ENCODE data around the gene ERRFI1.
A peak's percentile ranks its signal among the peaks of the same experiment; 100 is the strongest.

Gene ERRFI1

DNA sequence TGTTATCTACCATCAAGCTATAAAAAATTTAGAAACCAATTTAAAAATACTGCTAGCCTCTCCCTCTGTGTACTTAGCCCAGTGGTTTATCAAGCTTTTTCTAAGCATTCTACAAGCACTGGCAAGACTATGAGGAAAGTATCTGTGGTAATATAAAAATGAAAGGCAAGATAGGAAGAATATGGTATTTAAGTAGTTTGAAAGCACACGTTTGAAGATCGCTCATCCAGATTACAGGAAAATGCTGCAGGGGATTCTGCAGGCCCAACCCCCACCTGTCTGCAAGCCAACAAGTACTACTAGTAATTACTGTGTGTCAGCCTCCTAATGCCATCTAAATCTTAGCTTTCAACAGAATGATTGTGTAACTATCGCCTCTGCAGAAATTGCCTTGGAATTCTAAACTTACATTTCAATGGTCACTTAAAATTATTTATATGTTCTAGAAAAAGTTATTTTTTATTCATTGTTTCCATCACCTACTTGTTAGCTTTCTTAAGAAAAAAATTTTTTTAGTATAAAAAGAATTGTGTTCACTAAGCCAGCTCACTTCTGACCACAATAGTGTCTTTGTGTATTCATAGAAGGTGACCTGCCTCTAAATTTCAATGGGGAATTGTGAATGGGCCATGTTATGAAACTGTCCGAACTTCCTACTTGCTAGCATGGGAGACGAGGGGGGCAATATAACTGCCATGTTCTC lies 8.5 kb downstream of the ERRFI1 start:
- DNase-seq, result no peak

GRCh38 chr1:8016895-8017241 lies 9.2 kb downstream of the ERRFI1 start:
- DNase-seq, result no peak

GRCh38 chr1:8016210-8016894 lies 9.8 kb downstream of the ERRFI1 start:
- no peak for DNase-seq

DNA sequence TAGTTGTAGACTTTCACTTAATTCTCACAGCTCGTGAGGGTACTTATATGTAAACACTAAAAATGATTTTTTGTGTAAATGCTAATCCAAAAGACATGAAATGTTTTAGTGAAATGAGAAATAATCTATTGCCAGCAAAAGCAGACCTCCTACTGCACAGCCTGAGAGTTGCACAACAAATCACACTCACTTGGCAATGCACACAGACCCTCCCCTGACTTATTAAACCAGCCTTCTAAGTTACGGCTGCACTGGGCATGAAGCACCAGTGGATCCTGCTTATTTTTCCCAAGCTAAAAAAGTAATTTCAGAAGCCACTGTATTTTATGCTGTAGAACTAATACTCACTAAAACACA lies 10.3 kb downstream of the ERRFI1 start:
- DNase-seq, result no peak

GRCh38 chr1:8015036-8015808 lies 10.9 kb downstream of the ERRFI1 start:
- DNase-seq, result peak; percentile 68

- no peak for DNase-seq
Observed at GRCh38 chr1:8014381-8014988, 11.6 kb downstream of the ERRFI1 start.

DNA sequence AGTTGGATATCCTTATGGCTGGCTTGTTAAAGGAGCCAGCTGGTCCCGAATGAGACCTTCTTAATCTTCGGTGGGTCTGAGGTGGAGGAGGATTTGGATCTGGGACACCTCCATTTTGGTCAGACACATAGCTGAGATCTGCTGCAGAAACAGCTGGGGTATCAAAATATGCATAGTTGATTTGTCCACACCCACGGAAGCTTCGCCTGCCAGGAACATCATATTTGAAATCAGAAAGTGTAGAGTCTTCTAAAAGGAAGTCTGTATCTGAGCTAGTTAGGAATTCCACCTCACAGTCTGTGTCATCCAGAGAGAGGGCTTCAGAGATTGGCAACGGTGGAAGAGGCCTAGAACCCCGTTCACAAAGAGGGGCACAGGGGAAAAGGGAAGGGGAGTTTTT lies 12.3 kb downstream of the ERRFI1 start:
- DNase-seq, result no peak

DNA sequence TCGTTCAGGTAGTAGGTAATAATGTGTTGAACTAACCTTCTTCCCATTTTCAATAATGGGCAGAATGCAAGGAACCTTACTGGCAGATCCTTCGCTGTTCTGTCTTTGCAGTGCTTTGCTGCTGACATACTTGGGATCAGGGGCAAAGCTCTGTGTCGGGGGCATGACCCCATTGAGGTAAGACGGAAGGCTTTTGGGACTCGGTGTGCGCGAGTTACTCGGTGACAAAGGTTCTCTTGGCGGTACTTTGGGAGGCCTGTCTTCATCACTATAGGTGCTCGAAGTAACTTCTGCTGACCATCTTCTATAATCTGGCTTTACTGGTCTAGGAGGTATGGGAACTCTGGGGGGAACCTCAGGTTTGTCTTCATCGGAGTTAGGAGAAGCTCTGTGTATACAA lies 12.7 kb downstream of the ERRFI1 start:
- no peak for DNase-seq

GRCh38 chr1:8012955-8013354 lies 13.2 kb downstream of the ERRFI1 start:
- DNase-seq, result no peak

DNA sequence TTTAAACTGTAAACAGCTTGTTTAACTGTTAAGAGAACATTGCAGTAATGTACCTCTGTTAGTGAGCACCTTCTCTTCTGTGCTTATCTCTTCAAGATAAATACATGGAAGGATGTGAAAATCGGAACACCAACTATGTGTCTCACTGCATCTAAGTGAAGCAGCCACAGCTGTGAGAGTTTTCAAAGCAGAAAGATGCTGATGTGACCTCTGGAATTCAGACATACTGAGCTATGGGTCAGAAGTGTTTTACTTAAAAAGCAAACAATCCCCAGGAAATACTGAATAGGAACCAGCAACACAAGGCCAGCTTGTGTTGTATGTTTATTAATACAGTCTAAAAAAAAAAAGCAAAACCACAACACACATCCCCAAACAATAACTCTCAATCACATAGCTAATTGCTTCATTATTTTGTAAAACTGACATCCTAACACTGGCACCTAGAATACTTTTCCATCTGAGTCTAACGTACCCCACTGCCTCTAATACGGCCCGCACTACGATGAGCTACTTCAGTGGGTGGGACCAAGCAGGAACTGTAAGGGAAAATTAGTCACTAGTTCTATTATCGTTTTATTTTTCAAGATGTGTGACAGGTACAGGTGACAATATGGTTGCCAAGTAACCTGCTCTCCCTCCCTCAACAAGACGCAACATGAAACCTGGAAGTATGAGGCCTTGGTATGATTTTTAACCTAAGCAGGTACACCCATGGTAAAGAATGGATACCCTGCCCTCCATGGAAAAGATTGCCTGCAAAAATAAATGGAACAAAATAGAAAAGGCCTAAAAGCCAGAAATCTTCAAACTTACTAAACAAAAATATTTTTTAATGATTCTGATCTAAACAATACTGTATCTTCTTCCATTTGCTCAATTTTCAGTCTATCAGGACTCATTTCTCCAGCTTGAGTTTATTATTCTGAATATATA lies 13.9 kb downstream of the ERRFI1 start:
- no peak for DNase-seq

DNA sequence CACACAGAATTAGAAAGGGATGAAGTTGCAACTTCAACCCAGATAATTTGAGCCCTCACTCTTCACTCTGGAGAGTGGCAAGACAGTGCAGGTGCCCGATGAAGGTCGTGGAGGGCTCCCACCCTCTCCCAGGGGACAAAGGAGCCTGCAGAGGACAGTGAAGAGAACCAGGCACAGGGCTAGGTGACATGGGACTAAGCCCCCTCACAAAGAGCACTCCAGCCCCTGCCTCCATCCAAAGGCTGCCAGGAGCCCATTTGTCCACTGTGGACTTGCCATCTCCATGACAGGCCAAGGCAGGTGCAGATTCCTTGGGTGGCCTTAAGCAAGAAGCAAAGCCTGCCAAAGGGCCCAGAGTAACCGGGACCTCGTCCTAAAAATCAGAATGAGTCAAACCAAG lies 15.1 kb downstream of the ERRFI1 start:
- DNase-seq, result no peak

DNA sequence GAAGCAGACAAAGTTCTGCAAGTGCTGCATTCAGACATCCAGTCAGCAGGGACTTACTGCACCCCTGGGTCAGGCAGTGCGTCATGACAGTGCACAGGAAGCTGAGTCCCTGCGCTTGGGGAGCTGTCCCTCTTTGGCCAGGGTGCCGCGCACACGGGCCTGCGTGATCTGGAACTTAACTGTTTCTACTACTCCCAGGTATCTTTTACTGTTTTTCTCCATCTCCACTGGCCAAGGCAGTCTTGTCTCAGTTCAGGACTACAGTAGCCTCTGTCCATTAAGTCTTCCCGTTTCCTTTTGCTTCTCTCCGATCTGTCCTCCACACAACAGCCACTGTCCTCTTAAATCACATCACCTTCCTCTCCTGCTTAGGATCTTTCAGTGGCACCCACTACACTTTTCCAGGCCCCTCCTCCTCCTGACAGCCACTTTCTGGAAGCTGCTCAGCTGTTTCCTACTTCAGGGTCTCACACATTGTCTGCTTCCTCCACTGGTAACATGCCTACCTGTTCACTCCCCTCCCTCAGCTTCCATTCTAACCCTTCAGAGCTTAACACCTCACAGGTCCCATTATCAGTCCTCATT lies 15.9 kb downstream of the ERRFI1 start:
- no peak for DNase-seq

DNA sequence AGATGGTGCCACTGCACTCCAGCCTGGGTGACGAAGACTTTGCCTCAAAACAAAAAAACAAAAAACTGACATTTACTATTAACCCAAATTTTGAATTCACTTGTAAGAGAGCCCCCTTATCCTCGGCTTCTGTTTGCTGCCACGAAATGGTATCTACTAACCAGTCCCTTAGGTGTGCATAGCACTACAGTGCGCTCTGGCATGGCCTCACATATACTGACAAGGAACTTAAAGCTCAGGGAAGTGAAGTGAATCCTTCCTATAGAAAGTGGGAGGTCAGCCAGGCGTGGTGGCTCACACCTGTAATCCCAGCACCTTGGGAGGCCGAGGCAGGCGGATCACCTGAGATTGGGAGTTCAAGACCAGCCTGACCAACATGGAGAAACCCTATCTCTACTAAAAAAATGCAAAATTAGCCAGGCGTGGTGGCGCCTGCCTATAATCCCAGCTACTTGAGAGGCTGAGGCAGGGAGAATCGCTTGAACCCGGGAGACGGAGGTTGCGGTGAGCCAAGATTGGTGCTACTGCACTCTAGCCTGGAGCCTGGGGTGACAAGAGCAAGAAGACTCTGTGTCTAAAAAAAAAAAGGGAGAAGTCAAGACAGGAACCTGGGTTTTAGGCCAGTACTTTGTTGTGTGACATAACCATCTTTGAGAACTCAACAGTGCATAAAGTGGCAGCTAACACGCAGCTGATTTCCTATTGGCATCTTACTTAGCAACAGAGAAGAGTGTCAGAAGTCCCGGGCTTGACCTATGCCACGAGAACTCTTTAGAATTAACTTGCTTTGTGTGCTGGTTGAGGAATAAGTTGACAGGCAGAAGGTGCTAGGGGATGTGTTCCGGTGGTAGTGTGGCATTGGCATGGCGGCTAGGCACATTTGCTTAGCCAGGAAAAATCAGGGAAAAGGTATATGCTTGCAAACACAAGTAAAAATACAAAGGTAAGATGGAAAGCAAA lies 16.8 kb downstream of the ERRFI1 start:
- DNase-seq, result no peak

- peak; percentile 96 for DNase-seq
Observed at GRCh38 chr1:8006037-8006963, 19.8 kb downstream of the ERRFI1 start.

- peak; percentile 89 for DNase-seq
Observed at GRCh38 chr1:8004803-8005573, 21.1 kb downstream of the ERRFI1 start.

DNA sequence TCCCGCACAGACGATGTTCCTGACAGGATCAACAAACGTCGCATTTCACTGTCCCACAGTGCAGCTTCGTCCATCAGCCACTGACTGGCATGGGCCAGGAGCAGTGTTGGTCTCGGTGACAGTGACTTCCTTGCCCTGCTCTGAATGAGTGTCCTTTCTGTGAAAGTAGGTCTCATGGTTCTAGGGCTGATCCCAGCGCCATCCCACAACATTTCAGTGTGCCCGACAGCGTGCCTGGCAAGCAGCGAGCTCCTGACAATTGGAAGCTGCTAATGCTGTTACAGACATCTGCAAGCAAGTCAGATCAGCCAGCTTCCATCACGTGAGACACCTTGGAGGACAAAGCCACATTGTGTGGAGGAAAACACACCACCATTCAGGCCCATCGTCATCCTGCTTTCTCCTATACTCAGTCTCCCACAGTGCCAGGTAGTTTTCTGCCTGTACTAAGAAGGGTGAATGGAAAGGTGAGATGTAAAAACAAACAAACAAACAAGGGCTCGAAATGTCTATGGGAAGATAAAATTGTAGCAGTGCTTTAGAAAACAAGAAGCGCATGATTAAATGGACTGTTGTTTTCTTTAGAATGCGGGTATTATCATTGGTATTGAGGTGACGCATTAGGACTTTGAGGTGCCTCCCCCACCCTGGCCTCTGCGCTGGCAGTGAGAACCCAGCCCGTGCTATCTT lies 21.9 kb downstream of the ERRFI1 start:
- DNase-seq, result peak; percentile 16

DNA sequence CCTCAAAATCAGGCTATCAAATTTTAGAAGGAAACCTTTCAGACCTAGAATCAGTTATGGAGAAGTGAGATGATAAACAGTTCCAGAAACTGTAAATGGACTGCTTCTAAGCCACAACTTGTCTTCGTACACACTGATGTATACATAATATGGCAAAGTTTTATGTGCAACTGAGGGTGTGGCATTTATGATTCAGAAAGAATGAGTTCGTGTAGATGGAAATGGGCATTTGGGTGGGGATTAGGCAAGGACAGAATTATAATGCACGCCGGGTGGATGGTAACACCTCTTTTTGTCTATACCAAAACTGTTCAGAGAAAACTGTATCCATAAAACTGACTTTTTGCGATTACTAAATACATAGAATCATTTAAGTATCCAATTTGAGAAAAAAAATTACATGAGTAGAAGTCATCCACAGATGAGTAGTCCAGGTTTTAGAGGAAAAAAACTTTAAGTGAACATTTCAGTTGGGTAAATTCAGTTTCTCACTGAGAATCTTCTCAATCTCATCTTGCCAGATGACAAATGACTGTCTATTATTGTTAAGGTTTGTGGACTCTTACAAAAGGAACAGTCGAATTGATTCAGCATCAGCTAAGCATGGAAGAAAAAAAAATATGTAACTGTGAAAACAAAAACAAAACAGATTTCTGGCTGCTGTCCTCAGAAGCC lies 22.5 kb downstream of the ERRFI1 start:
- DNase-seq, result no peak

DNA sequence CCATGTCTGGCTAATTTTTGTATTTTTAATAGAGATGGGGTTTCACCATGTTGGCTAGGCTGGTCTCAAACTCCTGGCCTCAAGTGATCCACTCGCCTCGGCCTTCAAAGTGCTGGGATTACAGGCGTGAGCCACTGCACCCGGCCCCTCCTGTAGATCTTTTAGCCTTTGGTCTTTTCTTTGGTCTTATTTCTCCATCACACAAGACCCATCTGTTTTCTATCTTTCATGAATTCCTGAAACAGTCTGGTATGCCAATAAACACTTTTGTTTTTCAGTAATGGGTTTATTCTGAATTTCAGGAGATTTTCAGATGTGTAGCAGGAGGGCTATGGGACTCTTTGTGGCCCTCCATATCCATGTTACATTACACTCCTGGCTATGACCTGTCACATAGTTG lies 23.2 kb downstream of the ERRFI1 start:
- DNase-seq, result no peak

Measured in DMS153 (cell line).